Body of pancreas (tissue), 4 donors: Measurements from ENCODE around the gene LRFN5.

Source experiments
- POLR2A ChIP-seq, 3 donors: fragments of 450-650 bp; IDR thresholded peaks; one replicate each; pipeline ENCODE4 v1.6.1; 2016; ENCODE audit warnings: antibody characterized with exemption in 3 of 3, mild to moderate bottlenecking in 2 of 3
- TF ChIP-seq, protein P1 (sequence below), 7 experiments: fragments of 450-650 bp in 4 of 7; fragments of 200-600 bp in 3 of 7; sonication (generic) in 3 of 7; IDR thresholded peaks; one replicate each; pipeline ENCODE4 v1.5.1; 2016 to 2019; ENCODE audit warnings: antibody characterized with exemption in 7 of 7

GRCh38 chr14:41950428-41951151 is 343.9 kb downstream of the LRFN5 start:
- TF ChIP-seq, protein P1, sequence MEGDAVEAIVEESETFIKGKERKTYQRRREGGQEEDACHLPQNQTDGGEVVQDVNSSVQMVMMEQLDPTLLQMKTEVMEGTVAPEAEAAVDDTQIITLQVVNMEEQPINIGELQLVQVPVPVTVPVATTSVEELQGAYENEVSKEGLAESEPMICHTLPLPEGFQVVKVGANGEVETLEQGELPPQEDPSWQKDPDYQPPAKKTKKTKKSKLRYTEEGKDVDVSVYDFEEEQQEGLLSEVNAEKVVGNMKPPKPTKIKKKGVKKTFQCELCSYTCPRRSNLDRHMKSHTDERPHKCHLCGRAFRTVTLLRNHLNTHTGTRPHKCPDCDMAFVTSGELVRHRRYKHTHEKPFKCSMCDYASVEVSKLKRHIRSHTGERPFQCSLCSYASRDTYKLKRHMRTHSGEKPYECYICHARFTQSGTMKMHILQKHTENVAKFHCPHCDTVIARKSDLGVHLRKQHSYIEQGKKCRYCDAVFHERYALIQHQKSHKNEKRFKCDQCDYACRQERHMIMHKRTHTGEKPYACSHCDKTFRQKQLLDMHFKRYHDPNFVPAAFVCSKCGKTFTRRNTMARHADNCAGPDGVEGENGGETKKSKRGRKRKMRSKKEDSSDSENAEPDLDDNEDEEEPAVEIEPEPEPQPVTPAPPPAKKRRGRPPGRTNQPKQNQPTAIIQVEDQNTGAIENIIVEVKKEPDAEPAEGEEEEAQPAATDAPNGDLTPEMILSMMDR (IDR thresholded peaks at IDR 0.05), result no peak
- TF ChIP-seq POLR2A (IDR thresholded peaks at IDR 0.05), result no peak
